H1 (cell line): ENCODE measurements around the gene DPF3. TPM values are rescaled to one million over a fixed set of nuclear protein-coding genes. Genes with fewer than 3 reads are reported as not detected.

ENCODE experiments used
- CTCF ChIA-PET: fragments of 300-600 bp; sonication (Branson Sonifier 250); formaldehyde crosslinking; loops from one replicate; lab custom pipeline; 2021; ENCODE audit not compliant: partially characterized antibody; lab: Charles Lee
- POLR2A ChIA-PET: fragments of 300-600 bp; sonication (Branson Sonifier 250); formaldehyde crosslinking; loops from one replicate; lab custom pipeline; 2021; ENCODE audit warnings: inconsistent platforms; ENCODE audit not compliant: partially characterized antibody; lab: Charles Lee
- DNase-seq, 2 experiments: peaks; one replicate each; pipeline versions ENCODE4 v3.0.0 to v3.0.0-alpha.2; 2010 to 2022; ENCODE audit warnings: low spot score in 2 of 2, low read depth in 1 of 2, mixed read lengths in 1 of 2
- FAIRE-seq: peaks from 2 replicates; lab custom pipeline; 2011; peaks lifted over from hg19 to GRCh38; lab: Jason Lieb, UNC
- H2AFZ ChIP-seq: 2 replicates; pipeline ENCODE4 v1.8.1; 2012; ENCODE audit warnings: low read length, inconsistent platforms
- H2AK5ac ChIP-seq: 2 replicates; pipeline ENCODE4 v1.6.1; 2013; ENCODE audit warnings: low read depth, low read length
- H2BK120ac ChIP-seq: replicated peaks from 2 replicates; pipeline ENCODE3; 2013; ENCODE audit warnings: low read depth, low read length, inconsistent platforms
- H2BK12ac ChIP-seq: 2 replicates; pipeline ENCODE4 v1.6.1; 2013; ENCODE audit warnings: low read depth, low read length
- H2BK15ac ChIP-seq: 2 replicates; pipeline ENCODE4 v1.6.1; 2013; ENCODE audit warnings: low read length
- H2BK20ac ChIP-seq: 2 replicates; pipeline ENCODE4 v1.6.1; 2013; ENCODE audit warnings: low read length
- H2BK5ac ChIP-seq: 2 replicates; pipeline ENCODE4 v1.6.1; 2013; ENCODE audit warnings: low read depth, low read length
- H3K14ac ChIP-seq: 2 replicates; pipeline ENCODE4 v1.6.1; 2013; ENCODE audit warnings: inconsistent platforms; ENCODE audit not compliant: insufficient read length
- H3K18ac ChIP-seq: 2 replicates; pipeline ENCODE4 v1.6.1; 2013; ENCODE audit warnings: low read length; ENCODE audit errors: extremely low read depth
- H3K23ac ChIP-seq: 2 replicates; pipeline ENCODE4 v1.6.1; 2013; ENCODE audit warnings: inconsistent platforms; ENCODE audit not compliant: insufficient read length
- H3K23me2 ChIP-seq: 2 replicates; pipeline ENCODE4 v1.6.1; 2013; ENCODE audit warnings: low read depth, low read length
- H3K27ac ChIP-seq: 2 replicates; pipeline ENCODE4 v1.6.1; 2011; ENCODE audit warnings: low read depth, low read length, inconsistent platforms
- H3K27me3 ChIP-seq, 4 experiments: replicated peaks in 1 of 4; 1 replicate in 1 of 4; 2 replicates in 3 of 4; pipeline versions ENCODE4 v1.6.1 to v1.8.1; 2011 to 2013; ENCODE audit warnings: low read length in 3 of 4, mild to moderate bottlenecking in 3 of 4, inconsistent platforms in 2 of 4, mixed read lengths in 2 of 4, moderate library complexity in 1 of 4; ENCODE audit not compliant: control insufficient read depth in 3 of 4, insufficient read depth in 3 of 4; ENCODE audit errors: extremely low read depth in 1 of 4
- H3K36me3 ChIP-seq, 4 experiments: 2 replicates each; pipeline versions ENCODE4 v1.6.1 to v1.8.1; 2011 to 2013; ENCODE audit warnings: mild to moderate bottlenecking in 4 of 4, low read length in 3 of 4, moderate library complexity in 2 of 4, control low read depth in 1 of 4, inconsistent platforms in 1 of 4; ENCODE audit not compliant: insufficient read depth in 4 of 4, control insufficient read depth in 2 of 4
- H3K4ac ChIP-seq: replicated peaks from 2 replicates; pipeline ENCODE3; 2013; ENCODE audit warnings: low read length, low read depth, mixed read lengths, inconsistent platforms; ENCODE audit not compliant: insufficient read length
- H3K4me1 ChIP-seq, 4 experiments: replicated peaks in 1 of 4; 1 replicate in 1 of 4; 2 replicates in 3 of 4; pipeline versions ENCODE4 v1.6.1 to v1.8.1; 2011 to 2013; ENCODE audit warnings: low read length in 3 of 4, inconsistent platforms in 2 of 4, mixed read lengths in 1 of 4; ENCODE audit not compliant: insufficient read depth in 4 of 4, control insufficient read depth in 3 of 4
- H3K4me2 ChIP-seq, 2 experiments: 2 replicates each; pipeline versions ENCODE4 v1.6.1 to v1.8.1; 2011 to 2013; ENCODE audit warnings: low read depth in 2 of 2, low read length in 2 of 2, control low read depth in 1 of 2, inconsistent platforms in 1 of 2, mild to moderate bottlenecking in 1 of 2; ENCODE audit not compliant: insufficient read depth in 1 of 2
- H3K4me3 ChIP-seq, 4 experiments: fragments of 200-600, 300-600 bp in 1 of 4; sonication (generic), shearing (Covaris generic), sonication (Bioruptor Twin) in 1 of 4; 2 replicates each; pipeline versions ENCODE4 v1.5.1 to v1.8.1; 2011 to 2016; ENCODE audit warnings: low read length in 4 of 4, low read depth in 3 of 4, control low read depth in 2 of 4, inconsistent platforms in 2 of 4, mild to moderate bottlenecking in 2 of 4, mixed read lengths in 1 of 4, moderate library complexity in 1 of 4; ENCODE audit not compliant: insufficient read depth in 2 of 4; ENCODE audit errors: extremely low read depth in 1 of 4
- H3K56ac ChIP-seq: replicated peaks from 2 replicates; pipeline ENCODE3; 2013; ENCODE audit warnings: low read depth, mild to moderate bottlenecking, mixed read lengths, low read length, inconsistent platforms; ENCODE audit not compliant: insufficient read length
- H3K79me1 ChIP-seq: 2 replicates; pipeline ENCODE4 v1.6.1; 2013; ENCODE audit warnings: low read depth, low read length, control low read depth
- H3K79me2 ChIP-seq, 2 experiments: 2 replicates each; pipeline versions ENCODE4 v1.6.1 to v1.8.1; 2012 to 2013; ENCODE audit warnings: low read length in 2 of 2, mild to moderate bottlenecking in 2 of 2, inconsistent platforms in 1 of 2; ENCODE audit not compliant: insufficient read depth in 2 of 2, control insufficient read depth in 1 of 2
- H3K9ac ChIP-seq, 4 experiments: replicated peaks in 1 of 4; 1 replicate in 1 of 4; 2 replicates in 3 of 4; pipeline versions ENCODE4 v1.6.1 to v1.8.1; 2011 to 2013; ENCODE audit warnings: low read depth in 3 of 4, low read length in 3 of 4, control low read depth in 2 of 4, mild to moderate bottlenecking in 2 of 4, moderate library complexity in 2 of 4, inconsistent platforms in 1 of 4; ENCODE audit errors: extremely low read depth in 1 of 4
- H3K9me3 ChIP-seq, 2 experiments: 2 replicates each; pipeline versions ENCODE4 v1.6.1 to v1.8.1; 2012 to 2013; ENCODE audit warnings: mild to moderate bottlenecking in 2 of 2, moderate library complexity in 2 of 2, control low read depth in 1 of 2, inconsistent platforms in 1 of 2, low read depth in 1 of 2, low read length in 1 of 2, mixed read lengths in 1 of 2; ENCODE audit not compliant: insufficient read depth in 2 of 2
- H4K20me1 ChIP-seq, 2 experiments: replicated peaks in 1 of 2; 2 replicates each; pipeline versions ENCODE3 to v1.8.1; 2011 to 2013; ENCODE audit warnings: inconsistent platforms in 2 of 2, low read length in 2 of 2, mild to moderate bottlenecking in 1 of 2; ENCODE audit not compliant: insufficient read depth in 2 of 2, control insufficient read depth in 1 of 2
- H4K5ac ChIP-seq: 2 replicates; pipeline ENCODE4 v1.6.1; 2013; ENCODE audit warnings: low read length, low read depth, mixed read lengths, inconsistent platforms; ENCODE audit not compliant: insufficient read length
- H4K8ac ChIP-seq: 2 replicates; pipeline ENCODE4 v1.8.0; 2013; ENCODE audit warnings: mild to moderate bottlenecking, moderate library complexity, low read length, inconsistent platforms; ENCODE audit not compliant: insufficient read depth; ENCODE audit errors: extremely low read depth
- H4K91ac ChIP-seq: replicated peaks from 2 replicates; pipeline ENCODE3; 2013; ENCODE audit warnings: low read length, mixed read lengths, inconsistent platforms; ENCODE audit not compliant: insufficient read length
- CHD2 ChIP-seq: IDR thresholded peaks from 2 replicates; pipeline ENCODE4 v1.6.1; 2012; ENCODE audit warnings: low read length, improper control_type of control experiment
- EZH2 ChIP-seq: fragments of 200-600 bp; sonication (generic); IDR thresholded peaks from 2 replicates; pipeline ENCODE4 v1.7.1; 2012; ENCODE audit warnings: low read depth, mild to moderate bottlenecking, moderate library complexity, low read length, inconsistent platforms; ENCODE audit not compliant: severe bottlenecking
- WGBS, 2 experiments: shearing (Covaris generic) in 1 of 2; methylation state at CpG; one replicate each; pipeline versions ENCODE4 v1.1.6 to v1.1.7; 2013 to 2015; ENCODE audit warnings: low lambda C conversion rate in 2 of 2, mixed read lengths in 2 of 2, inconsistent platforms in 1 of 2, low coverage in 1 of 2, missing lambda C conversion rate in 1 of 2; ENCODE audit not compliant: insufficient replicate concordance in 2 of 2, insufficient coverage in 1 of 2, insufficient read length in 1 of 2; ENCODE audit errors: extremely low coverage in 1 of 2, missing lambda C conversion rate in 1 of 2; 5-methylcytosine and 5-hydroxymethylcytosine counted together
- polyA plus RNA-seq, 7 experiments: library from polyadenylated mRNA; depleted of rRNA in 3 of 7; stranded (reverse) in 5 of 7; unstranded in 2 of 7; fragments of >200 nt in 5 of 7; fragments of 200-250 nt in 2 of 7; gene quantifications; 1 replicate in 5 of 7; 2 replicates in 1 of 7; 4 replicates in 1 of 7; pipeline versions ENCODE4 v1.2.1 to v1.2.3, GENCODE V29; 2011 to 2013; ENCODE audit warnings: missing spikeins in 2 of 7, mixed read lengths in 2 of 7
- total RNA-seq: library from RNA; stranded (reverse); fragmentation: NEBNext Ultra II Directional; extraction: Animal tissue kit (Norgen Biotek cat#: 25700); gene quantifications from 2 replicates; pipeline ENCODE4 v1.2.1, GENCODE V29; 2021
- TF ChIP-seq, protein P1 (sequence below): IDR thresholded peaks from 2 replicates; pipeline ENCODE4 v1.6.1; 2012; ENCODE audit warnings: inconsistent platforms
- TF ChIP-seq, protein P2 (sequence below): IDR thresholded peaks from 2 replicates; pipeline ENCODE4 v1.6.1; 2012; ENCODE audit warnings: inconsistent platforms

The DPF3 gene
- total and polyA plus RNA-seq, 2 of the 8 experiments (the other 6 are each of a cell fraction or from before 2014, with no cell fraction given), result 0.19 TPM; not detected in 1

DNA sequence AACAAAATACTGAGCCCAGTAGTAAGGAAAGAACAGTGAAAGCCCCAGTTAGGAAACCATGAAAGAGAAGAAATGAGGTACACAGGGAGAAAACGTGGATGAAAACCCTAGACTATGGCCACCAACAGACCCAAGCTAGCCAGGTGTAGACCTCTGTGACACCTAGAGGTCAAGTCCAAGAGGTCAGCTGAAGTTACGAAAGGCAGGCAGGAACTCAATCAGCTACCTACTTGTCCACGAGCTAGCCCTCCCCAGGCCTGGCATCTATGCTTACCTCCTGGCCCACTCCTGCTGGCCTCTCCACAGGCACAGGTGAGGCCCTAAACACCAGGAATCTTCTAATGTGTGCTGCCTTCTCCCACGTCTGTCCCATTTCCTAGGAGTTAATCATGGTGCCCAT, 48.7 kb downstream of the DPF3 start:
- no peaks in the 10 kb centered on the region for H4K20me1 ChIP-seq
- no peak overlapping the region for H3K14ac ChIP-seq
- ChIA-PET POLR2A (no interaction called here), CTCF (interaction anchor here (0.6 kb wide), 1 partner anchor 92 kb away, joined by 3 read pairs; no protein-coding TSS in a partner anchor)
- no peak for FAIRE-seq
- no peak overlapping the region for H2BK120ac ChIP-seq
- H4K8ac ChIP-seq, result no peak overlapping the region
- H3K18ac ChIP-seq, result no peak overlapping the region
- no peaks in the 10 kb centered on the region; a peak in 1 of 4 replicates for H3K79me2 ChIP-seq
- no peak overlapping the region for H3K23ac ChIP-seq
- H3K9me3 ChIP-seq, result no peaks in the 10 kb centered on the region
- H3K27me3 ChIP-seq, result no peaks in the 10 kb centered on the region
- H2BK20ac ChIP-seq, result no peak overlapping the region
- no peak overlapping the region for H4K5ac ChIP-seq
- no peak overlapping the region for H2AFZ ChIP-seq
- H3K4me1 ChIP-seq, result no peaks in the 10 kb centered on the region
- no peak overlapping the region for H3K4me2 ChIP-seq
- H2BK15ac ChIP-seq, result no peak overlapping the region
- TF ChIP-seq EZH2 (no peak), CHD2 (no peak)
- TF ChIP-seq, protein P1, sequence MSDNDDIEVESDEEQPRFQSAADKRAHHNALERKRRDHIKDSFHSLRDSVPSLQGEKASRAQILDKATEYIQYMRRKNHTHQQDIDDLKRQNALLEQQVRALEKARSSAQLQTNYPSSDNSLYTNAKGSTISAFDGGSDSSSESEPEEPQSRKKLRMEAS, result no peak
- TF ChIP-seq, protein P2, sequence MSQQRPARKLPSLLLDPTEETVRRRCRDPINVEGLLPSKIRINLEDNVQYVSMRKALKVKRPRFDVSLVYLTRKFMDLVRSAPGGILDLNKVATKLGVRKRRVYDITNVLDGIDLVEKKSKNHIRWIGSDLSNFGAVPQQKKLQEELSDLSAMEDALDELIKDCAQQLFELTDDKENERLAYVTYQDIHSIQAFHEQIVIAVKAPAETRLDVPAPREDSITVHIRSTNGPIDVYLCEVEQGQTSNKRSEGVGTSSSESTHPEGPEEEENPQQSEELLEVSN, result no peak
- 90% methylated on average over 4 of the region's 4 CpGs; no CpG with 5 or more reads in 1 of the 2 experiments for WGBS, 2 experiments
- no peak for DNase-seq
- H3K79me1 ChIP-seq, result no peaks in the 10 kb centered on the region
- H2AK5ac ChIP-seq, result no peak overlapping the region
- no peaks in the 10 kb centered on the region for H3K23me2 ChIP-seq
- H3K9ac ChIP-seq, result no peak overlapping the region
- H3K4me3 ChIP-seq, result no peak overlapping the region
- H4K91ac ChIP-seq, result no peak overlapping the region
- H2BK12ac ChIP-seq, result no peak overlapping the region
- H3K36me3 ChIP-seq, result no peaks in the 10 kb centered on the region
- H3K4ac ChIP-seq, result no peak overlapping the region
- no peak overlapping the region for H2BK5ac ChIP-seq
- no peak overlapping the region for H3K27ac ChIP-seq
- H3K56ac ChIP-seq, result no peak overlapping the region
